WTC11 (cell line): ENCODE measurements around the gene ELMO1.

Source experiments
- ATF3 ChIP-seq: sonication (generic); formaldehyde crosslinking; conservative IDR thresholded peaks from 2 replicates; pipeline ENCODE4 v1.8.1; 2022; ENCODE audit warnings: mild to moderate bottlenecking, missing genetic modification reagents
- E2F4 ChIP-seq: sonication (generic); formaldehyde crosslinking; IDR thresholded peaks from 2 replicates; pipeline ENCODE4 v1.8.1; 2022; ENCODE audit warnings: low read depth, mild to moderate bottlenecking, moderate library complexity, missing genetic modification reagents, borderline replicate concordance
- JUN ChIP-seq: sonication (generic); formaldehyde crosslinking; IDR thresholded peaks from 2 replicates; pipeline ENCODE4 v1.8.0; 2023; ENCODE audit warnings: mild to moderate bottlenecking, missing genetic modification reagents
- SOX15 ChIP-seq: fragments of 250-450 bp; sonication (Bioruptor Pico); IDR thresholded peaks from 2 replicates; pipeline ENCODE4 v1.9.0; 2021; ENCODE audit warnings: mild to moderate bottlenecking
- ZBTB43 ChIP-seq: sonication (generic); formaldehyde crosslinking; IDR thresholded peaks from 2 replicates; pipeline ENCODE4 v1.8.1; 2023; ENCODE audit warnings: mild to moderate bottlenecking, missing genetic modification reagents
- ZNF138 ChIP-seq: sonication (generic); formaldehyde crosslinking; conservative IDR thresholded peaks from 2 replicates; pipeline ENCODE4 v1.8.1; 2022; ENCODE audit warnings: mild to moderate bottlenecking, moderate library complexity, missing genetic modification reagents
- ZNF232 ChIP-seq: sonication (generic); formaldehyde crosslinking; IDR thresholded peaks from 2 replicates; pipeline ENCODE4 v1.8.0; 2022; ENCODE audit warnings: mild to moderate bottlenecking, missing genetic modification reagents
- TF ChIP-seq, protein P1 (sequence below): fragments of 200-600 bp; IDR thresholded peaks from 2 replicates; pipeline ENCODE4 v1.8.0; 2022; ENCODE audit warnings: antibody characterized with exemption
- TF ChIP-seq, protein P2 (sequence below): sonication (generic); formaldehyde crosslinking; IDR thresholded peaks from 2 replicates; pipeline ENCODE4 v1.8.1; 2023; ENCODE audit warnings: mild to moderate bottlenecking, missing genetic modification reagents, moderate library complexity
- TF ChIP-seq, protein P3 (sequence below): sonication (generic); formaldehyde crosslinking; IDR thresholded peaks from 2 replicates; pipeline ENCODE4 v1.8.0; 2022; ENCODE audit warnings: mild to moderate bottlenecking, missing genetic modification reagents

DNA sequence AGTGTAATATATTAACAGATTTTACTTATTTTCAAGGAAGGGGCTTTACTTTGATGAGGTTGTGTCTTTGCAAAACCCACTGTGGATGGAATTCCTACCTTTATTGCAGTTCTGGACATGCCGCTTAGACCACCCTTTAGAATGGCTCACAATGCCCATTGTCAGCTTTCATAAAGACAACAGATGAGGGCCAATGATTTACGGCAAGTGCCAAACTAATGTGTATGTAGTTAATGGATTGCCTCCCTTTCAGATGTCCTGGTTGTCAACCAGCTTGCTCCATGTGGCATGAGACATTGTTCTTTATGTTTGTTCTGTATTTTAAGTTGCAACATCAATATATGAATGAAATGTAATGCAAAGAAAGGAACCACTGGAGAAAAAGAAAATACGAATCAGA, 35.0 kb upstream of the ELMO1 start:
- TF ChIP-seq E2F4 (no peak), ATF3 (CRISPR knock-in tag) (no peak), JUN (CRISPR knock-in tag) (no peak), ZBTB43 (CRISPR knock-in tag) (no peak), ZNF138 (CRISPR knock-in tag) (no peak), ZNF232 (no peak), SOX15 (CRISPR knock-in tag) (no peak)
- TF ChIP-seq, protein P1, sequence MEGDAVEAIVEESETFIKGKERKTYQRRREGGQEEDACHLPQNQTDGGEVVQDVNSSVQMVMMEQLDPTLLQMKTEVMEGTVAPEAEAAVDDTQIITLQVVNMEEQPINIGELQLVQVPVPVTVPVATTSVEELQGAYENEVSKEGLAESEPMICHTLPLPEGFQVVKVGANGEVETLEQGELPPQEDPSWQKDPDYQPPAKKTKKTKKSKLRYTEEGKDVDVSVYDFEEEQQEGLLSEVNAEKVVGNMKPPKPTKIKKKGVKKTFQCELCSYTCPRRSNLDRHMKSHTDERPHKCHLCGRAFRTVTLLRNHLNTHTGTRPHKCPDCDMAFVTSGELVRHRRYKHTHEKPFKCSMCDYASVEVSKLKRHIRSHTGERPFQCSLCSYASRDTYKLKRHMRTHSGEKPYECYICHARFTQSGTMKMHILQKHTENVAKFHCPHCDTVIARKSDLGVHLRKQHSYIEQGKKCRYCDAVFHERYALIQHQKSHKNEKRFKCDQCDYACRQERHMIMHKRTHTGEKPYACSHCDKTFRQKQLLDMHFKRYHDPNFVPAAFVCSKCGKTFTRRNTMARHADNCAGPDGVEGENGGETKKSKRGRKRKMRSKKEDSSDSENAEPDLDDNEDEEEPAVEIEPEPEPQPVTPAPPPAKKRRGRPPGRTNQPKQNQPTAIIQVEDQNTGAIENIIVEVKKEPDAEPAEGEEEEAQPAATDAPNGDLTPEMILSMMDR = no peak
- TF ChIP-seq, protein P2, sequence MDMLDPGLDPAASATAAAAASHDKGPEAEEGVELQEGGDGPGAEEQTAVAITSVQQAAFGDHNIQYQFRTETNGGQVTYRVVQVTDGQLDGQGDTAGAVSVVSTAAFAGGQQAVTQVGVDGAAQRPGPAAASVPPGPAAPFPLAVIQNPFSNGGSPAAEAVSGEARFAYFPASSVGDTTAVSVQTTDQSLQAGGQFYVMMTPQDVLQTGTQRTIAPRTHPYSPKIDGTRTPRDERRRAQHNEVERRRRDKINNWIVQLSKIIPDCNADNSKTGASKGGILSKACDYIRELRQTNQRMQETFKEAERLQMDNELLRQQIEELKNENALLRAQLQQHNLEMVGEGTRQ (CRISPR knock-in tag) = no peak
- TF ChIP-seq, protein P3, sequence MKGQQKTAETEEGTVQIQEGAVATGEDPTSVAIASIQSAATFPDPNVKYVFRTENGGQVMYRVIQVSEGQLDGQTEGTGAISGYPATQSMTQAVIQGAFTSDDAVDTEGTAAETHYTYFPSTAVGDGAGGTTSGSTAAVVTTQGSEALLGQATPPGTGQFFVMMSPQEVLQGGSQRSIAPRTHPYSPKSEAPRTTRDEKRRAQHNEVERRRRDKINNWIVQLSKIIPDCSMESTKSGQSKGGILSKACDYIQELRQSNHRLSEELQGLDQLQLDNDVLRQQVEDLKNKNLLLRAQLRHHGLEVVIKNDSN (CRISPR knock-in tag) = no peak
